CD4-positive, alpha-beta T cell (primary cell): ENCODE measurements around the gene FCGBP. TPM values are rescaled to one million over a fixed set of nuclear protein-coding genes. Genes with fewer than 3 reads are reported as not detected.
"Not testable (repeated sequence)": the region's sequence is repeated elsewhere in the genome, so short reads cannot be mapped to it uniquely, and the experiment has no call there.

Experiments
- ATAC-seq: fragments of 200-7000 bp; cut with Tn5 transposase; one replicate; pipeline ENCODE4 v1.10.0; 2022; ENCODE audit warnings: mild to moderate bottlenecking; ENCODE audit not compliant: poor library complexity
- CTCF ChIA-PET: fragments of 350-600 bp; sonication (Branson Sonifier 250); formaldehyde crosslinking; loops from one replicate; lab custom pipeline; 2021; ENCODE audit warnings: antibody characterized with exemption, inconsistent platforms; lab: Charles Lee
- POLR2A ChIA-PET: fragments of 350-600 bp; sonication (Branson Sonifier 250); formaldehyde crosslinking; loops from one replicate; lab custom pipeline; 2021; ENCODE audit warnings: antibody characterized with exemption, inconsistent platforms; lab: Charles Lee
- DNase-seq, 14 experiments: peaks; one replicate each; pipeline ENCODE4 v3.0.0-alpha.2; 2013 to 2020; ENCODE audit warnings: mixed read lengths in 2 of 14
- H3K27ac ChIP-seq, 2 donors: one replicate each; pipeline versions ENCODE4 v1.5.1 to v1.7.0; 2013; ENCODE audit warnings: low read length in 2 of 2, low read depth in 1 of 2, mild to moderate bottlenecking in 1 of 2
- H3K27me3 ChIP-seq, 2 experiments: 1 replicate in 1 of 2; 2 replicates in 1 of 2; pipeline versions ENCODE4 v1.6.1 to v1.7.0; 2013; ENCODE audit warnings: low read length in 2 of 2, control low read depth in 1 of 2, mild to moderate bottlenecking in 1 of 2, moderate library complexity in 1 of 2; ENCODE audit not compliant: insufficient read depth in 2 of 2, control insufficient read depth in 1 of 2
- H3K36me3 ChIP-seq: one replicate; pipeline ENCODE4 v1.6.1; 2013; ENCODE audit warnings: low read length, control low read depth; ENCODE audit not compliant: insufficient read depth
- H3K4me1 ChIP-seq: one replicate; pipeline ENCODE4 v1.6.1; 2013; ENCODE audit warnings: low read length, control low read depth; ENCODE audit not compliant: insufficient read depth
- H3K4me3 ChIP-seq: one replicate; pipeline ENCODE4 v1.5.1; 2013; ENCODE audit warnings: mild to moderate bottlenecking, low read length, moderate library complexity
- H3K9me3 ChIP-seq, 2 experiments: 1 replicate in 1 of 2; 2 replicates in 1 of 2; pipeline versions ENCODE4 v1.6.1 to v1.7.0; 2013; ENCODE audit warnings: low read length in 2 of 2, mild to moderate bottlenecking in 2 of 2, control low read depth in 1 of 2, moderate library complexity in 1 of 2; ENCODE audit not compliant: control insufficient read depth in 1 of 2, insufficient read depth in 1 of 2
- H3K27ac Mint-ChIP-seq: one replicate; pipeline ENCODE4 v1.8.0; 2020; ENCODE audit warnings: mixed read lengths
- H3K27me3 Mint-ChIP-seq: one replicate; pipeline ENCODE4 v1.8.0; 2021; ENCODE audit warnings: mixed read lengths
- H3K36me3 Mint-ChIP-seq: one replicate; pipeline ENCODE4 v1.8.0; 2021; ENCODE audit warnings: low read depth, mixed read lengths
- H3K4me1 Mint-ChIP-seq: one replicate; pipeline ENCODE4 v1.8.0; 2021; ENCODE audit warnings: low read depth, mixed read lengths
- H3K4me3 Mint-ChIP-seq: one replicate; pipeline ENCODE4 v1.8.0; 2020; ENCODE audit warnings: mild to moderate bottlenecking, mixed read lengths
- H3K9me3 Mint-ChIP-seq: one replicate; pipeline ENCODE4 v1.8.0; 2020; ENCODE audit warnings: mixed read lengths
- CTCF ChIP-seq: fragments of 200-600 bp; IDR thresholded peaks from one replicate; pipeline ENCODE4 v1.8.0; 2022; ENCODE audit warnings: antibody characterized with exemption, mild to moderate bottlenecking
- intact Hi-C, 2 experiments: fragments of 100-400 bp; cut with DNase I in 1 of 2; cut with micrococcal nuclease in 1 of 2; formaldehyde crosslinking; loops; one replicate each; pipeline versions ENCODE4 v1.15.1 to v1.9.0; 2023 to 2025; cut with DNase I, micrococcal nuclease
- total RNA-seq, 174 experiments: library from RNA in 2 of 174; stranded (reverse) in 2 of 174; gene quantifications; one replicate each; pipeline ENCODE4 v1.2.3 and lab custom pipeline; 2021 to 2026

FCGBP gene
- total RNA-seq, 2 experiments from 2014 or later = 16.3 to 19.1 TPM

GRCh38 chr19:39898858-39899257, 35.6 kb downstream of the FCGBP start:
- H3K27me3 Mint-ChIP-seq, H3K36me3 Mint-ChIP-seq, H3K27ac Mint-ChIP-seq, H3K4me3 Mint-ChIP-seq, POLR2A ChIA-PET, H3K4me1 Mint-ChIP-seq, DNase-seq, H3K36me3 ChIP-seq, H3K4me1 ChIP-seq, H3K27ac ChIP-seq, CTCF ChIA-PET, ATAC-seq, H3K9me3 Mint-ChIP-seq, H3K9me3 ChIP-seq, H3K4me3 ChIP-seq, H3K27me3 ChIP-seq: not testable (repeated sequence)
- intact Hi-C loops = loop anchor here in 1 of 2 experiments (10.0 kb wide), 1 partner anchor 326 kb away; the partner anchor contains the start of gene CCNP

DNA sequence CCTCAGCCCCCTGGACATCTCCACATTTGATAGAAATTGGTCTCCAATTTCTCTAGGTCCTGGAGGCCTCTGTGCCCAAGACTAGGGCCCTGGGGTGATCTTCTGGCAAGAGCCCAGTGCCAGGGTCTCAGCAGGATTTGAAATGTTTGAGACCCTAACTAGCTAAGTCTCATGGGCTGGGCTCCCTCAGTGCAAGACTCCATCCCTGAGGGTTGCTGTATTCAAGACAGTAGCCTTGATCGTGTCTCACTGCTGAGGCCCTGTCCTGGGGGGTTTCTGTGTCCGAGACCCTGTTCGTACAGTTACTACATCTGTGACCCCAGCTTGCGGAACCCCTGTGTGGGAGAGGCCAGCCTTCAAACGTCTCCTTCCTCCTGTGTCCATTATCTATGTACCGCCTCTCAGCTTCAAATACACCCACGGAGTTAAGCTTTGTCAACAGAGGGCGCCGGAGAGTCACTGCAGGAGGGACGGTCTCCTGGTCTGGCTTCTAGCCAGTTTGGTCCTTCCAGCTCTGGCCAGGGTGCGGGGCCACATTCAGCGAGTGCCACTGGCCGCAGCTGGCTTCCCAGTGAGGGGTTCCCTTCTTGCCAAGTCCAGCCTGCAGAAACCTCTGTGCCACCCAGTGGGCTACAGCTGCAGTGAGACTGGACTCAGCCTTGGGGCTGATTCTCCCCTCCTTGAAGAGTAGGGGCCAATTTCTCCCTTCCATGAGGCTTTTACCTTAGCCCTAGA, 36.8 kb downstream of the FCGBP start:
- not testable (repeated sequence) for H3K9me3 Mint-ChIP-seq, H3K36me3 ChIP-seq, H3K27ac Mint-ChIP-seq, H3K27ac ChIP-seq, H3K9me3 ChIP-seq, H3K27me3 Mint-ChIP-seq, H3K27me3 ChIP-seq, H3K4me1 Mint-ChIP-seq, H3K4me3 Mint-ChIP-seq, H3K4me3 ChIP-seq, H3K4me1 ChIP-seq
- DNase-seq (peak in 10 of 14 experiments; percentile 24 to 63 (median 55)), ATAC-seq (peak; percentile 81)
- CTCF ChIA-PET = interaction anchor here (1.2 kb wide), 1 partner anchor 73 kb away, joined by 8 read pairs; the partner anchor contains the start of gene PSMC4
- POLR2A ChIA-PET = interaction anchor here (0.8 to 1.3 kb wide), 2 partner anchors 73 to 193 kb away, joined by 3 to 16 read pairs; partner anchors contain the start of genes PSMC4 and ZNF780A
- peaks cover 12% of the 10 kb centered on the region for H3K36me3 Mint-ChIP-seq
- intact Hi-C loops = loop anchor here in 1 of 2 experiments (10.0 kb wide), 1 partner anchor 327 kb away; the partner anchor contains the start of gene CCNP
- TF ChIP-seq CTCF = peak; percentile 26

DNA sequence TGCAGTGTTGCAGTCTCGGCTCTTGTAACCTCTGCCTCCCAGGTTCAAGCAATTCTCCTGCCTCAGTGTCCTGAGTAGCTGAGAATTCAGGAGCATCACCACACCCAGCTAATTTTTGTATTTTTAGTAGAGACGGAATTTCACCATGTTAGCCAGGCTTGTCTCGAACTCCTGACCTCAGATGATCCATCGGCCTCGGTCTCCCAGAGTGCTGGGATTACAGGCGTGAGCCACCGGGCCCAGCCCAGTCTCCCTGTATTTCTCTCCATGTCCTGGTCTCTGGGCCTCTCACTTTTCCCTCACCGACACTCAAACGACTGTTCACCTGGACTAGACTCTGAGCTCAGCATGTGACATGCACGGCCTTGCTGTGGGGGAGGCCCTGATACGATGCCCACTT, 39.3 kb downstream of the FCGBP start:
- H3K4me3 Mint-ChIP-seq, POLR2A ChIA-PET, H3K27ac ChIP-seq, H3K9me3 Mint-ChIP-seq, H3K27me3 ChIP-seq, DNase-seq, H3K4me3 ChIP-seq, H3K36me3 ChIP-seq, H3K4me1 Mint-ChIP-seq, ATAC-seq, H3K4me1 ChIP-seq, H3K27me3 Mint-ChIP-seq, H3K9me3 ChIP-seq, H3K27ac Mint-ChIP-seq: not testable (repeated sequence)
- CTCF ChIA-PET = interaction anchor here (1.0 kb wide), 1 partner anchor 76 kb away, joined by 3 read pairs; the partner anchor contains the start of gene PSMC4
- H3K36me3 Mint-ChIP-seq = peaks cover 34% of the 10 kb centered on the region
- intact Hi-C loops = loop anchor here in 1 of 2 experiments (2.0 to 10.0 kb wide), 2 partner anchors 74 to 330 kb away; partner anchors contain the start of gene CCNP

- H3K36me3 Mint-ChIP-seq = peaks cover 38% of the 10 kb centered on the region
- H3K27me3 Mint-ChIP-seq, H3K4me3 ChIP-seq, H3K27me3 ChIP-seq, ATAC-seq, H3K4me1 Mint-ChIP-seq, H3K27ac Mint-ChIP-seq, DNase-seq, H3K9me3 Mint-ChIP-seq, H3K9me3 ChIP-seq, POLR2A ChIA-PET, CTCF ChIA-PET, H3K4me3 Mint-ChIP-seq, H3K27ac ChIP-seq, H3K4me1 ChIP-seq, H3K36me3 ChIP-seq: not testable (repeated sequence)
- intact Hi-C loops = loop anchor here in 1 of 2 experiments (2.0 to 10.0 kb wide), 2 partner anchors 75 to 331 kb away; partner anchors contain the start of gene CCNP
Observed at GRCh38 chr19:39894236-39894606, 40.2 kb downstream of the FCGBP start.

DNA sequence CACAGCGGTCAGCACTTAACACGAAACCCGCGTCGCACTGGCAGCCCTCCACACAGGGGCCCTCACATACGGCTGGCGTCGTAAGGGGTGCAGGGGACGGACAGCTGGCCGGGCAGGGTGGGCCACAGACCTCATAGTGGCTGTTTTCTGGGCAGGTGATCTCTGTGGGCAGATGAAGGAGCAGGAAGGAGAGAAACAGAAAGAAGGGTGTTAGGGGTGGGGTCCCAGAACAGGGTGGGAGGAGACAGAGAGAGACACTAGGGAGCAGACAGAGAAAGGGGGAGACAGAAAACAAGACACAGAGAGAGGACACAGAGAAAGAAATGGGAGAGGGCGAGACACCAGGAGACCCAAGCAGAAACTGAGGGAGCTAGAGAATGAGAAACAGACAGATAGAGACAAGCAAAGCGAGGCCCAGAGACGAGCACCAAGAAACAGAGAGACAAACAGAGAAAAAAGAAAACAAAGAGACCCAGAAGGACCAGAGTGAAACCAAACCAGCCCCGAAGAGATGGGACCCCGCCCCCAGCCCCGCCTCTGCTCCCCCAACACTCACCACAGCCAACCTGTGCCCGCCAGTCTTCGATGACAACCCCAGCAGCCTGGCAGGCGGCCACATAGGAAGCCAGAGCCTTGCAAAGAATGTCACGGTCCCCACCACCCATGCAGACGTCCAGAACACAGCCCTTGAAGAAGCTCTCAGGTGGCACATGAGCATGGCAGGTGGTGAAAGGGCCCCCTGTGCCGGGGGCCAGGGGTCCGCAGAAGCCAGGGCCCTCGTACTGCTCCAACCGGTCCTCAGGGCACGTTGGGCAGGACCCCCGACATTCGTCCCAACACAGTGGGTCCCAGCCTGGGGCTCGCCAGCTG, 40.8 kb downstream of the FCGBP start:
- H3K9me3 Mint-ChIP-seq, POLR2A ChIA-PET, H3K36me3 ChIP-seq, H3K4me3 ChIP-seq, H3K27ac ChIP-seq, H3K4me1 ChIP-seq, H3K27me3 ChIP-seq, H3K4me3 Mint-ChIP-seq, H3K27ac Mint-ChIP-seq, CTCF ChIA-PET, H3K9me3 ChIP-seq, ATAC-seq, H3K27me3 Mint-ChIP-seq, H3K4me1 Mint-ChIP-seq: not testable (repeated sequence)
- peaks cover 38% of the 10 kb centered on the region for H3K36me3 Mint-ChIP-seq
- intact Hi-C loops = loop anchor here in 1 of 2 experiments (2.0 to 10.0 kb wide), 2 partner anchors 75 to 331 kb away; partner anchors contain the start of gene CCNP
- peak in 7 of 14 experiments; percentile 36 to 70 (median 59) for DNase-seq

DNA sequence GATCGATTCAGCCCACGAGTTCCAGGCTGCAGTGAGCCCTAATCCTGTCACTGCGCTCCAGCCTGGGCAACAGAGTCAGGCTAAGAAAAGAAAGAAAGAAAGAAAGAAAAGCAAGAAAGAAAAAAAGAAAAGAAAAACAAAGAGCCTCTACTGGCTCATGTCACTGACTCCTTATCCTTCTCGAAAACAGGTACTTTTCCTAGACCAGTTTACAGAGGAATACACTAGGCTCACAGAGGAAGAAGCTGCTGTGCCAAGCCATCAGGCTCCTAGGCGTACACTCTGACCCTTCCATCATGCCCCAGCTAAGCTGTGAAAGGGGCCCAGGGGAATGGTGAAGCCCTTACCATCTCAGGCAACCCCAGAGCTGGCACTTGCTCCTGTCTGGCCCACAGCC, 41.9 kb downstream of the FCGBP start:
- H3K4me1 Mint-ChIP-seq, H3K27me3 ChIP-seq, POLR2A ChIA-PET, H3K27ac Mint-ChIP-seq, H3K4me1 ChIP-seq, H3K4me3 ChIP-seq, H3K27me3 Mint-ChIP-seq, H3K9me3 Mint-ChIP-seq, DNase-seq, H3K36me3 ChIP-seq, H3K4me3 Mint-ChIP-seq, H3K9me3 ChIP-seq, H3K27ac ChIP-seq, ATAC-seq: not testable (repeated sequence)
- H3K36me3 Mint-ChIP-seq = peaks cover 38% of the 10 kb centered on the region
- intact Hi-C loops = loop anchor here in 1 of 2 experiments (10.0 kb wide), 1 partner anchor 332 kb away; the partner anchor contains the start of gene CCNP
- CTCF ChIA-PET = interaction anchor here (2.1 kb wide), 1 partner anchor 78 kb away, joined by 6 read pairs; the partner anchor contains the start of gene PSMC4
